Astrocyte (in vitro differentiated cells and primary cell): ENCODE results near the gene FOXP2. TPM values are rescaled to one million over a fixed set of nuclear protein-coding genes. Genes with fewer than 3 reads are reported as not detected.

Source experiments
- DNase-seq: peaks from one replicate; pipeline ENCODE4 v3.0.0-alpha.2; 2010; ENCODE audit warnings: low read depth
- FAIRE-seq: peaks from 2 replicates; lab custom pipeline; 2011; peaks lifted over from hg19 to GRCh38; lab: Jason Lieb, UNC
- H2AFZ ChIP-seq: 2 replicates; pipeline ENCODE4 v1.6.0; 2012; ENCODE audit warnings: low read depth, low read length, inconsistent platforms
- H3K27ac ChIP-seq: 2 replicates; pipeline ENCODE4 v1.5.1; 2011; ENCODE audit warnings: low read depth, low read length, inconsistent platforms
- H3K27me3 ChIP-seq: 2 replicates; pipeline ENCODE4 v1.6.0; 2011; ENCODE audit warnings: low read length, inconsistent platforms; ENCODE audit not compliant: insufficient read depth
- H3K36me3 ChIP-seq: 2 replicates; pipeline ENCODE4 v1.5.1; 2011; ENCODE audit warnings: low read length, inconsistent platforms; ENCODE audit not compliant: insufficient read depth
- H3K4me1 ChIP-seq: 2 replicates; pipeline ENCODE4 v1.5.1; 2011; ENCODE audit warnings: low read length, inconsistent platforms; ENCODE audit not compliant: insufficient read depth
- H3K4me2 ChIP-seq: 2 replicates; pipeline ENCODE4 v1.6.0; 2012; ENCODE audit warnings: low read length, inconsistent platforms
- H3K4me3 ChIP-seq: 2 replicates; pipeline ENCODE4 v1.5.1; 2011; ENCODE audit warnings: low read depth, mild to moderate bottlenecking, low read length, inconsistent platforms; ENCODE audit not compliant: insufficient read depth
- H3K79me2 ChIP-seq: 2 replicates; pipeline ENCODE4 v1.6.0; 2012; ENCODE audit warnings: mild to moderate bottlenecking, low read length, inconsistent platforms; ENCODE audit not compliant: insufficient read depth
- H3K9ac ChIP-seq: 2 replicates; pipeline ENCODE4 v1.6.0; 2012; ENCODE audit warnings: mild to moderate bottlenecking, low read length, inconsistent platforms
- H3K9me3 ChIP-seq: 2 replicates; pipeline ENCODE4 v1.5.1; 2012; ENCODE audit warnings: low read depth, mild to moderate bottlenecking, low read length, inconsistent platforms; ENCODE audit not compliant: insufficient read depth
- H4K20me1 ChIP-seq: 2 replicates; pipeline ENCODE4 v1.6.0; 2012; ENCODE audit warnings: low read length, inconsistent platforms; ENCODE audit not compliant: insufficient read depth
- H3K27ac Mint-ChIP-seq: one replicate; pipeline ENCODE4 v1.8.0; 2021; ENCODE audit warnings: mild to moderate bottlenecking, mixed read lengths; ENCODE audit not compliant: unreplicated experiment
- H3K27me3 Mint-ChIP-seq: one replicate; pipeline ENCODE4 v1.8.0; 2021; ENCODE audit warnings: low read depth, mixed read lengths; ENCODE audit not compliant: unreplicated experiment
- H3K36me3 Mint-ChIP-seq: one replicate; pipeline ENCODE4 v1.8.0; 2021; ENCODE audit warnings: low read depth, mixed read lengths; ENCODE audit not compliant: unreplicated experiment
- H3K4me1 Mint-ChIP-seq: one replicate; pipeline ENCODE4 v1.8.0; 2021; ENCODE audit warnings: low read depth, mixed read lengths; ENCODE audit not compliant: unreplicated experiment
- H3K4me3 Mint-ChIP-seq: one replicate; pipeline ENCODE4 v1.8.0; 2021; ENCODE audit warnings: mild to moderate bottlenecking, moderate library complexity, mixed read lengths; ENCODE audit not compliant: unreplicated experiment
- H3K9me3 Mint-ChIP-seq: one replicate; pipeline ENCODE4 v1.8.0; 2021; ENCODE audit warnings: mild to moderate bottlenecking, mixed read lengths; ENCODE audit not compliant: unreplicated experiment
- EZH2 ChIP-seq: IDR thresholded peaks from 2 replicates; pipeline ENCODE4 v1.6.1; 2012; ENCODE audit warnings: mild to moderate bottlenecking, low read length, inconsistent platforms; ENCODE audit not compliant: insufficient read depth
- total RNA-seq: library from RNA; stranded (reverse); gene quantifications from 2 replicates; pipeline ENCODE4 v1.2.1, GENCODE V29; 2021
- TF ChIP-seq, protein P1 (sequence below): IDR thresholded peaks from 2 replicates; pipeline ENCODE4 v1.5.1; 2011; ENCODE audit warnings: low read depth, mild to moderate bottlenecking, inconsistent platforms, low read length, moderate library complexity; ENCODE audit not compliant: insufficient read depth

FOXP2 gene
- total RNA-seq, 1 donor from 2014 or later: 3.4 TPM

DNA sequence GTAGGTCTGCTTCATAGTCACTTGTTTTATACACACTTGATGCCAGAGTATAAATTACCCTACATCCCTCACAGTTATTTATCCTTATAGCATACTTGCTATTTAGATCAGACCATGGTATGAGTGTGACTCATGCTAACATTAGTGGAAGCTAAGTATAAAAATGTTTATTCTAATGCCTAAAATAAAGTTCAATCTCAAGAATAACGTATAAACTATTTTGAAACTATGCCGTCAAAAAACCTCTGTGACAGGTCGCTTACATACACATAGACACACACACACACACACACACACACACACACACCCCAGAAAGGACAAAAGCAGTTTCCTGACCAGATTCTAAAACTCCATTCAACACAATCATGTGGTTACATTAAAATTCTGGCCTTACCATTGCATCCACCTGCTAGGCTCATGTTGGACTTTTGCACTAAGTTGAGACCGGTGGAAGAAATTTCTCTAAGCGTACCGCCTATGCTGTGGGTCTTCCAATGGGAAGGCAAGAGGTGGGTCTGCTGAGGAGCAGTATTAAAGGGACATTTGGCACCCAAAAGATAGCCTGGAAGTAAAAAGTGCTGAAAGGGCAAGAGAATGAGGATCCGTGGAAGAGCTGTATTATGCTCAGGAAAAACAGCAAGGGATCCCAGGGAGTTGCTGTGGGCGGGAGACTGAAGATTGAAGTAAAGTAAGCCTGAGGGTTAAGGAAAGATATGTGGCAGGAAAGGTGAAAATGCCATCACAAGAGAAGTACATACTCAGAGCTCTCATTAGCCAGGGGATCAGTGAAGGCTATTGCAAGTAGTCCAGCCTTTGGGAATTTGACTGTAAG is 5.0 kb downstream of the FOXP2 start:
- FAIRE-seq: no peak
- Mint-ChIP-seq H3K9me3 (no peaks in the 10 kb centered on the region), H3K4me3 (no peak overlapping the region), H3K36me3 (no peaks in the 10 kb centered on the region), H3K27ac (no peak overlapping the region), H3K4me1 (peaks cover 4% of the 10 kb centered on the region), H3K27me3 (no peaks in the 10 kb centered on the region)
- Histone ChIP-seq H3K27ac (no peak overlapping the region), H3K9me3 (no peaks in the 10 kb centered on the region), H3K4me3 (no peak overlapping the region), H3K36me3 (no peaks in the 10 kb centered on the region), H3K9ac (no peak overlapping the region), H2AFZ (no peak overlapping the region), H3K27me3 (no peaks in the 10 kb centered on the region), H4K20me1 (no peaks in the 10 kb centered on the region), H3K4me2 (no peak overlapping the region), H3K4me1 (peaks cover 4% of the 10 kb centered on the region), H3K79me2 (no peaks in the 10 kb centered on the region)
- no peak for TF ChIP-seq EZH2
- TF ChIP-seq, protein P1, sequence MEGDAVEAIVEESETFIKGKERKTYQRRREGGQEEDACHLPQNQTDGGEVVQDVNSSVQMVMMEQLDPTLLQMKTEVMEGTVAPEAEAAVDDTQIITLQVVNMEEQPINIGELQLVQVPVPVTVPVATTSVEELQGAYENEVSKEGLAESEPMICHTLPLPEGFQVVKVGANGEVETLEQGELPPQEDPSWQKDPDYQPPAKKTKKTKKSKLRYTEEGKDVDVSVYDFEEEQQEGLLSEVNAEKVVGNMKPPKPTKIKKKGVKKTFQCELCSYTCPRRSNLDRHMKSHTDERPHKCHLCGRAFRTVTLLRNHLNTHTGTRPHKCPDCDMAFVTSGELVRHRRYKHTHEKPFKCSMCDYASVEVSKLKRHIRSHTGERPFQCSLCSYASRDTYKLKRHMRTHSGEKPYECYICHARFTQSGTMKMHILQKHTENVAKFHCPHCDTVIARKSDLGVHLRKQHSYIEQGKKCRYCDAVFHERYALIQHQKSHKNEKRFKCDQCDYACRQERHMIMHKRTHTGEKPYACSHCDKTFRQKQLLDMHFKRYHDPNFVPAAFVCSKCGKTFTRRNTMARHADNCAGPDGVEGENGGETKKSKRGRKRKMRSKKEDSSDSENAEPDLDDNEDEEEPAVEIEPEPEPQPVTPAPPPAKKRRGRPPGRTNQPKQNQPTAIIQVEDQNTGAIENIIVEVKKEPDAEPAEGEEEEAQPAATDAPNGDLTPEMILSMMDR: no peak
- peak; percentile 23 for DNase-seq

DNA sequence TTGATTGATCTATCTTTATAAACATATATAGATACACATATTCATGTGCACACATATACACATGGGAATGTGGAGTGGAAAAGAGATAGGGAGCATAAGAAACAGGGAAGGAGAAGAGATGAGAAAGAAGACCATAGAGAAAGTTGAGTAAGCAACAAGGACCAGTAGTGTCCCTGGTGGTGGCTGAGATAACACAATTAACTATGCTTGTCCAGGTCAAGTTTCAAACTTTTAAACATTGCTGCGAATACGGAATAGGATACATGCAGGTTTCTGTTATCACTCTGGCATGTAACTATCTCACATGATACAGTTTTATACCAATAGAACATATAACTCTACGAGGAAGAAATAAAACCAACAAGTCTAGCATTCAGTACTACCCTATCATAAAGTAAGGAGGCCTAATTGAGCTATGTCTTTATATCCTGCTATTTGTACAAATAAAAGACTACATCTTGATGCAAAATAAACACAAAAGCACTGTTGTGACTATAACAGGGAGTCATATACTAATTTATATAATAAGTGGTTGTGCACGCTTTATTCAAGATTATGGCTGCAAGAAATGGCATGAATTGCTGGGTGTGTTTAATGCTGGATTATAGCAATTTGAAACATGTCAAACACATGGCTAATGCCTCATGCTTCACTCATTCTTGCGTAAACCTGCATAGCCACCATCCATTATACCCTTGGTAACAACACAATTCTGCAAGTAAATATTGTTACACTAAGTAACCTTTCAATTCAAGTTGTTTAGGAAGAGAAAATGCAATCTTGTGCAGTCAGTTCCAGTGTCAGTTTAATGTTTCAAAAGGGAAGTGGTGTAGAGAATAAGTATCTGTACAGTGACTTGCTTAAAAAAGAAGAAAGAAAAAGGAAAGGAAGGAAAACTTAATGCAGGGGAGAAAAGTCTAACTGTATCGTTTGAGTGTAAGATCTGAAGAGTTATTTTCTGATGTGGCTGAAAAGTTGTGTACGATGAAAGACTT is 8.2 kb downstream of the FOXP2 start:
- Histone ChIP-seq H3K4me2 (no peak overlapping the region), H4K20me1 (no peaks in the 10 kb centered on the region), H3K79me2 (no peaks in the 10 kb centered on the region), H3K9ac (no peak overlapping the region), H3K4me3 (no peak overlapping the region), H3K27me3 (no peaks in the 10 kb centered on the region), H2AFZ (no peak overlapping the region), H3K4me1 (no peaks in the 10 kb centered on the region), H3K9me3 (no peaks in the 10 kb centered on the region), H3K36me3 (no peaks in the 10 kb centered on the region), H3K27ac (no peak overlapping the region)
- no peak for FAIRE-seq
- H3K27me3 Mint-ChIP-seq: no peaks in the 10 kb centered on the region
- DNase-seq: no peak
- TF ChIP-seq, protein P1: peak; percentile 24
- TF ChIP-seq EZH2: no peak
- no peaks in the 10 kb centered on the region for H3K4me1 Mint-ChIP-seq
- H3K27ac Mint-ChIP-seq: no peak overlapping the region
- no peak overlapping the region for H3K4me3 Mint-ChIP-seq
- H3K9me3 Mint-ChIP-seq: no peaks in the 10 kb centered on the region
- no peaks in the 10 kb centered on the region for H3K36me3 Mint-ChIP-seq
